Measurements from ENCODE around the gene SFMBT1. TPM values are rescaled to one million over a fixed set of nuclear protein-coding genes. Genes with fewer than 3 reads are reported as not detected.

SFMBT1 gene
- polyA plus RNA-seq, 3 donors: 0.61 to 2.7 (median 0.91) TPM

DNA sequence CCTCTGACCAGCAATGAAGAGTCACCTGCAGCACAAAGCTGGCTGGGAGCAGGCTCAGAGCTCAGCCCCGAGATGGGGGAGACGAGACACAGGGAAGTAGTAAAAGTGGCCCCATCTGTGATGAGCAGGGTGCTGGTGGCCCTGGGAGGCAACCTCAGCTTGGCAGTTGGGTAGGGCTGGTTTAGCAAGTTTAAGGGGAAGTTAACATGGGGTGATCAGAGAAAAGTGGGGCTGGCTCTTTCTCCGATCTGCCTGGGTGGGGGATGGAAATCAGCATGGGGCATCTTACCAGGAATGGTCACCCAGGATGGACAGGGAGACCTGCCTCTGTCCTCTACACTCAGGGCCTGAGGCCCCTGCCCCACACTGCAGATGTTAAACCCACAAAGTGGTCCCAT lies 29.9 kb upstream of the SFMBT1 start:
- WGBS (ENCODE audit: insufficient coverage): 11% methylated on average over 2 of the region's 3 CpGs
- Histone ChIP-seq H3K79me2 (ENCODE audit: insufficient read depth, low read length) (no peaks in the 10 kb centered on the region), H3K27me3 (ENCODE audit: control insufficient read depth in 2 of 2, insufficient read depth in 2 of 2, low read length in 2 of 2) (no peaks in the 10 kb centered on the region), H3K36me3 (replicated peaks in 1 of 2; ENCODE audit: control insufficient read depth in 1 of 2, insufficient read depth in 2 of 2, low read length in 2 of 2) (no peaks in the 10 kb centered on the region), H2AFZ (ENCODE audit: insufficient read depth, low read depth, low read length, poor library complexity, severe bottlenecking) (no peak overlapping the region), H4K20me1 (ENCODE audit: insufficient read depth, low read length) (no peaks in the 10 kb centered on the region), H3K9ac (ENCODE audit: insufficient read depth, low read length, poor library complexity, severe bottlenecking) (no peak overlapping the region), H3K4me2 (replicated peaks; ENCODE audit: extremely low read depth, low read length, poor library complexity, severe bottlenecking) (no peak overlapping the region), H3K9me3 (replicated peaks in 1 of 2; ENCODE audit: control insufficient read depth in 1 of 2, insufficient read depth in 1 of 2, low read length in 2 of 2) (no peaks in the 10 kb centered on the region), H3K4me3 (replicated peaks in 1 of 3; ENCODE audit: low read depth in 2 of 3, low read length in 3 of 3) (no peak overlapping the region), H3K4me1 (ENCODE audit: control insufficient read depth in 1 of 2, insufficient read depth in 2 of 2, low read length in 2 of 2) (peaks cover 19 to 26% of the 10 kb centered on the region in 2 donors), H3K27ac (ENCODE audit: low read depth in 1 of 2, low read length in 2 of 2) (no peak overlapping the region)
- intact Hi-C loops (cut with micrococcal nuclease): loop anchor here (10.0 kb wide), 4 partner anchors 141 to 331 kb away; no protein-coding TSS in a partner anchor
- no peak for DNase-seq
- H3K36me3 Mint-ChIP-seq: peaks cover 6% of the 10 kb centered on the region in 2 donors
- TF ChIP-seq, protein P1, sequence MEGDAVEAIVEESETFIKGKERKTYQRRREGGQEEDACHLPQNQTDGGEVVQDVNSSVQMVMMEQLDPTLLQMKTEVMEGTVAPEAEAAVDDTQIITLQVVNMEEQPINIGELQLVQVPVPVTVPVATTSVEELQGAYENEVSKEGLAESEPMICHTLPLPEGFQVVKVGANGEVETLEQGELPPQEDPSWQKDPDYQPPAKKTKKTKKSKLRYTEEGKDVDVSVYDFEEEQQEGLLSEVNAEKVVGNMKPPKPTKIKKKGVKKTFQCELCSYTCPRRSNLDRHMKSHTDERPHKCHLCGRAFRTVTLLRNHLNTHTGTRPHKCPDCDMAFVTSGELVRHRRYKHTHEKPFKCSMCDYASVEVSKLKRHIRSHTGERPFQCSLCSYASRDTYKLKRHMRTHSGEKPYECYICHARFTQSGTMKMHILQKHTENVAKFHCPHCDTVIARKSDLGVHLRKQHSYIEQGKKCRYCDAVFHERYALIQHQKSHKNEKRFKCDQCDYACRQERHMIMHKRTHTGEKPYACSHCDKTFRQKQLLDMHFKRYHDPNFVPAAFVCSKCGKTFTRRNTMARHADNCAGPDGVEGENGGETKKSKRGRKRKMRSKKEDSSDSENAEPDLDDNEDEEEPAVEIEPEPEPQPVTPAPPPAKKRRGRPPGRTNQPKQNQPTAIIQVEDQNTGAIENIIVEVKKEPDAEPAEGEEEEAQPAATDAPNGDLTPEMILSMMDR (IDR thresholded peaks at IDR 0.05): no peak
- H3K4me1 Mint-ChIP-seq: peaks cover 23% of the 10 kb centered on the region
- H3K9me3 Mint-ChIP-seq: no peaks in the 10 kb centered on the region
- H3K4me3 Mint-ChIP-seq: no peak overlapping the region
- peak overlapping the region in 1 of 7 donors; percentile 56 for H3K27ac Mint-ChIP-seq
- peaks cover 1 to 6% (median 3%) of the 10 kb centered on the region in 3 donors for H3K27me3 Mint-ChIP-seq (ENCODE audit: low read depth in 3 of 3)

GRCh38 chr3:53074761-53075742 lies 29.2 kb upstream of the SFMBT1 start:
- no peaks in the 10 kb centered on the region for H3K36me3 ChIP-seq (replicated peaks in 1 of 2; ENCODE audit: control insufficient read depth in 1 of 2, insufficient read depth in 2 of 2, low read length in 2 of 2)
- Mint-ChIP-seq H3K4me3 (no peak overlapping the region), H3K27ac (peak overlapping the region in 1 of 7 donors; percentile 56), H3K36me3 (peaks cover 6% of the 10 kb centered on the region in 2 donors), H3K27me3 (ENCODE audit: low read depth in 3 of 3) (peaks cover 1 to 6% (median 3%) of the 10 kb centered on the region in 3 donors), H3K4me1 (peaks cover 23% of the 10 kb centered on the region), H3K9me3 (no peaks in the 10 kb centered on the region)
- intact Hi-C loops (cut with micrococcal nuclease): loop anchor here (5.0 to 10.0 kb wide), 5 partner anchors 140 to 330 kb away; no protein-coding TSS in a partner anchor
- H3K4me2 ChIP-seq (replicated peaks; ENCODE audit: extremely low read depth, low read length, poor library complexity, severe bottlenecking): no peak overlapping the region
- H2AFZ ChIP-seq (ENCODE audit: insufficient read depth, low read depth, low read length, poor library complexity, severe bottlenecking): no peak overlapping the region
- H3K4me1 ChIP-seq (ENCODE audit: control insufficient read depth in 1 of 2, insufficient read depth in 2 of 2, low read length in 2 of 2): peaks cover 19 to 26% of the 10 kb centered on the region in 2 donors
- H3K79me2 ChIP-seq (ENCODE audit: insufficient read depth, low read length): no peaks in the 10 kb centered on the region
- H3K9ac ChIP-seq (ENCODE audit: insufficient read depth, low read length, poor library complexity, severe bottlenecking): no peak overlapping the region
- H3K9me3 ChIP-seq (replicated peaks in 1 of 2; ENCODE audit: control insufficient read depth in 1 of 2, insufficient read depth in 1 of 2, low read length in 2 of 2): no peaks in the 10 kb centered on the region
- H3K4me3 ChIP-seq (replicated peaks in 1 of 3; ENCODE audit: low read depth in 2 of 3, low read length in 3 of 3): no peak overlapping the region
- no CpG with 5 or more reads among the region's 9 CpGs for WGBS (ENCODE audit: insufficient coverage)
- H3K27ac ChIP-seq (ENCODE audit: low read depth in 1 of 2, low read length in 2 of 2): no peak overlapping the region
- no peak for DNase-seq
- TF ChIP-seq, protein P1 (IDR thresholded peaks at IDR 0.05): no peak
- no peaks in the 10 kb centered on the region for H4K20me1 ChIP-seq (ENCODE audit: insufficient read depth, low read length)
- no peaks in the 10 kb centered on the region for H3K27me3 ChIP-seq (ENCODE audit: control insufficient read depth in 2 of 2, insufficient read depth in 2 of 2, low read length in 2 of 2)
